ENCODE data around the gene KDM5C. TPM values are rescaled to one million over a fixed set of nuclear protein-coding genes. Genes with fewer than 3 reads are reported as not detected.

Gene KDM5C
- total and polyA plus RNA-seq, 2 of the 8 experiments (the other 6 are each of a cell fraction or from before 2014, with no cell fraction given), result 42.4 to 82.2 TPM

- H3K4ac ChIP-seq (replicated peaks; ENCODE audit: insufficient read length, low read depth, low read length), result no peak overlapping the region
- no peak overlapping the region for H4K8ac ChIP-seq (ENCODE audit: extremely low read depth, insufficient read depth, low read length)
- H3K23me2 ChIP-seq (ENCODE audit: low read depth, low read length), result no peaks in the 10 kb centered on the region
- H3K56ac ChIP-seq (replicated peaks; ENCODE audit: insufficient read length, low read depth, low read length), result no peak overlapping the region
- no peak overlapping the region for H2AK5ac ChIP-seq (ENCODE audit: low read depth, low read length)
- no peak overlapping the region for H4K5ac ChIP-seq (ENCODE audit: insufficient read length, low read depth, low read length)
- H2BK15ac ChIP-seq (ENCODE audit: low read length), result no peak overlapping the region
- H2BK12ac ChIP-seq (ENCODE audit: low read depth, low read length), result no peak overlapping the region
- no peak for DNase-seq (ENCODE audit: low read depth in 1 of 2, low spot score in 2 of 2)
- H3K18ac ChIP-seq (ENCODE audit: extremely low read depth, low read length), result no peak overlapping the region
- H3K9me3 ChIP-seq (ENCODE audit: insufficient read depth in 2 of 2, low read depth in 1 of 2, low read length in 1 of 2), result no peaks in the 10 kb centered on the region
- no peak overlapping the region for H3K4me2 ChIP-seq (ENCODE audit: insufficient read depth in 1 of 2, low read depth in 2 of 2, low read length in 2 of 2)
- peaks cover 0 to 4% of the 10 kb centered on the region in 2 experiments for H4K20me1 ChIP-seq (replicated peaks in 1 of 2; ENCODE audit: control insufficient read depth in 1 of 2, insufficient read depth in 2 of 2, low read length in 2 of 2)
- no peak for TF ChIP-seq CEBPB (IDR thresholded peaks at IDR 0.05; ENCODE audit: low read depth, low read length)
- TF ChIP-seq EGR1 (IDR thresholded peaks at IDR 0.05; ENCODE audit: borderline replicate concordance, low read depth, low read length), result no peak
- no peak for TF ChIP-seq SP4 (IDR thresholded peaks at IDR 0.05; ENCODE audit: low read length)
- no peak for TF ChIP-seq GTF2F1 (IDR thresholded peaks at IDR 0.05; ENCODE audit: borderline replicate concordance, low read depth, low read length)
- TF ChIP-seq MAX (IDR thresholded peaks at IDR 0.05), result no peak
- no peak for TF ChIP-seq SUZ12 (IDR thresholded peaks at IDR 0.05; ENCODE audit: low read length)
- no peak for TF ChIP-seq RBBP5 (IDR thresholded peaks at IDR 0.05; ENCODE audit: borderline replicate concordance, low read depth, low read length)
- TF ChIP-seq, protein P1, sequence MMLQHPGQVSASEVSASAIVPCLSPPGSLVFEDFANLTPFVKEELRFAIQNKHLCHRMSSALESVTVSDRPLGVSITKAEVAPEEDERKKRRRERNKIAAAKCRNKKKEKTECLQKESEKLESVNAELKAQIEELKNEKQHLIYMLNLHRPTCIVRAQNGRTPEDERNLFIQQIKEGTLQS (IDR thresholded peaks at IDR 0.05; ENCODE audit: insufficient read depth, low read depth, low read length), result no peak
- no peak for TF ChIP-seq MAFK (IDR thresholded peaks at IDR 0.05; ENCODE audit: low read depth, low read length)
- TF ChIP-seq E2F6 (IDR thresholded peaks at IDR 0.05), result no peak
- no peaks in the 10 kb centered on the region for H3K79me2 ChIP-seq (ENCODE audit: control insufficient read depth in 1 of 2, insufficient read depth in 2 of 2, low read length in 2 of 2)
- no peak overlapping the region for H4K91ac ChIP-seq (replicated peaks; ENCODE audit: insufficient read length, low read length)
- CTCF ChIA-PET (ENCODE audit: partially characterized antibody), result interaction anchor here (0.9 kb wide), 1 partner anchor 15 kb away, joined by 3 read pairs; no protein-coding TSS in a partner anchor
- no peak overlapping the region for H2BK5ac ChIP-seq (ENCODE audit: low read depth, low read length)
- no peak overlapping the region for H3K14ac ChIP-seq (ENCODE audit: insufficient read length)
- H3K27me3 ChIP-seq (replicated peaks in 1 of 4; ENCODE audit: control insufficient read depth in 3 of 4, extremely low read depth in 1 of 4, insufficient read depth in 3 of 4, low read length in 3 of 4), result no peaks in the 10 kb centered on the region
- no peak overlapping the region for H3K23ac ChIP-seq (ENCODE audit: insufficient read length)
- POLR2A ChIA-PET (ENCODE audit: partially characterized antibody), result interaction anchor here (1.3 to 1.4 kb wide), 2 partner anchors 12 to 30 kb away, joined by 4 read pairs; no protein-coding TSS in a partner anchor
- H3K79me1 ChIP-seq (ENCODE audit: low read depth, low read length), result no peaks in the 10 kb centered on the region
- no peak overlapping the region for H2BK20ac ChIP-seq (ENCODE audit: low read length)
- H3K36me3 ChIP-seq (ENCODE audit: control insufficient read depth in 2 of 4, insufficient read depth in 4 of 4, low read length in 3 of 4), result peaks cover 6 to 47% (median 29%) of the 10 kb centered on the region in 4 experiments; a peak in 6 of 8 replicates
- no peak overlapping the region for H3K27ac ChIP-seq (ENCODE audit: low read depth, low read length)
- no peak overlapping the region for H2BK120ac ChIP-seq (replicated peaks; ENCODE audit: low read depth, low read length)
- no peak overlapping the region for H3K4me3 ChIP-seq (ENCODE audit: extremely low read depth in 1 of 4, insufficient read depth in 2 of 4, low read depth in 3 of 4, low read length in 4 of 4)
- H3K4me1 ChIP-seq (replicated peaks in 1 of 4; ENCODE audit: control insufficient read depth in 3 of 4, insufficient read depth in 4 of 4, low read length in 3 of 4), result no peaks in the 10 kb centered on the region
- H3K9ac ChIP-seq (replicated peaks in 1 of 4; ENCODE audit: extremely low read depth in 1 of 4, low read depth in 3 of 4, low read length in 3 of 4), result no peak overlapping the region
- FAIRE-seq, result no peak
- no peak overlapping the region for H2AFZ ChIP-seq (ENCODE audit: low read length)
- WGBS, 2 experiments (ENCODE audit: extremely low coverage in 1 of 2, insufficient coverage in 1 of 2, insufficient read length in 1 of 2, insufficient replicate concordance in 2 of 2, low coverage in 1 of 2, low lambda C conversion rate in 2 of 2, missing lambda C conversion rate in 1 of 2), result 100% methylated on average over 8 of the region's 16 CpGs; no CpG with 5 or more reads in 1 of the 2 experiments
Measured at GRCh38 chrX:53193093-53193492, 31.9 kb downstream of the KDM5C start.

All from H1 (cell line).